ENCODE results near the gene GLIPR1. TPM values are rescaled to one million over a fixed set of nuclear protein-coding genes. Genes with fewer than 3 reads are reported as not detected.
"Not testable (repeated sequence)": the region's sequence is repeated elsewhere in the genome, so short reads cannot be mapped to it uniquely, and the experiment has no call there.

GLIPR1 gene
- total RNA-seq, 4 donors from 2014 or later: 20.3 to 32.6 (median 29.1) TPM

DNA sequence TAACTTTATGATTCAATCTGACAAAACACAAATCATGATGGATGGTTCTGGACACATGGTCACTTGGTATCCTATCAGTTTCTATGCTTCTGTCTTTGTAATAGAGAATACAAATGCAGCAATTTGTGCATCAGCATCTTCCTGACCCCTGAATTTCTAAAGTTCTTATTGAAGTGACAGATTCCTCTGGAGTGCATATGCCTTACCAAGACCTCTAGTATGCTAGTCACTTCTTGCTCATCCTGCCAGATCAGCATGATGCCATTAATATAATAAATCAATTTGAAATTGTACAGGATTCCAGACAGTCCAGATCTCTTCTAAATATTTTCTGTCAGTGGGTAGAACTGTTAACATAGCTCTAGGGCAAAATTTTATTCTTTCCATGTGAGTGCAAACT is 40.6 kb upstream of the GLIPR1 start:
- TF ChIP-seq POLR2AphosphoS5 (IDR thresholded peaks at IDR 0.05): no peak
- no peak for TF ChIP-seq EP300 (IDR thresholded peaks at IDR 0.05)
- TF ChIP-seq POLR2A (IDR thresholded peaks at IDR 0.05): no peak
- TF ChIP-seq CTCF (IDR thresholded peaks at IDR 0.05): no peak
- Histone ChIP-seq H3K27me3 (peaks cover 6% of the 10 kb centered on the region), H3K4me3 (no peak overlapping the region), H3K9me3 (peaks cover 0 to 26% (median 0%) of the 10 kb centered on the region in 3 donors), H3K27ac (no peak overlapping the region), H3K36me3 (no peaks in the 10 kb centered on the region), H3K4me1 (no peaks in the 10 kb centered on the region)
- no peak for ATAC-seq

- not testable (repeated sequence) for H3K4me1 ChIP-seq, H3K36me3 ChIP-seq, H3K4me3 ChIP-seq, H3K27me3 ChIP-seq, ATAC-seq, H3K27ac ChIP-seq
- 77 to 80% methylated on average over 1 to 3 of the region's 4 CpGs for WGBS, 2 donors (ENCODE audit: low coverage in 1 of 2)
- peaks cover 0 to 18% (median 0%) of the 10 kb centered on the region in 3 donors for H3K9me3 ChIP-seq
Measured at GRCh38 chr12:75441687-75442449, 38.7 kb upstream of the GLIPR1 start.

- H3K4me3 ChIP-seq, H3K27me3 ChIP-seq, H3K4me1 ChIP-seq, ATAC-seq, H3K36me3 ChIP-seq, H3K27ac ChIP-seq: not testable (repeated sequence)
- peaks cover 0 to 12% (median 0%) of the 10 kb centered on the region in 3 donors for H3K9me3 ChIP-seq
- 51 to 54% methylated on average over 2 to 3 of the region's 3 CpGs for whole genome bisulfite sequencing, 2 donors (ENCODE audit: low coverage in 1 of 2)
Measured at GRCh38 chr12:75442454-75442853, 38.1 kb upstream of the GLIPR1 start.

DNA sequence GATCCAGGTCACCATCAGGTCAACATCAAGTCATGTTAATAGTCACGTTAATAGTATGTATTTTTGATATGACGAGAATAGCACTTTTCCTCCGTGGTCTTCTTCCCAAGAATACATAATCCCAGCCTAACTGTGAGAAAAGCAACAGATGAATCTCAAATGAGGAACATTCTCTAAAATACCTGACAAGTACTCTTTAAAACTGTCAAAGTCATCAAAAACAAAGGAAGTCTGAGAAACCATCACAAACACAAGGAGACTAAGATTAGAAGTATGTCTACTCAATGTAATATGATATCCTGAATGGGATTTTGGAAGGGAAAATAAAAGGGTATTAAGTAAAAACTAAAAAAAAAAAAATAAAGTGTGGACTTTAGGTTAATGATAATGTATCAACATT is 36.8 kb upstream of the GLIPR1 start:
- ATAC-seq: no peak
- no peaks in the 10 kb centered on the region for H3K4me1 ChIP-seq
- no peak overlapping the region for H3K4me3 ChIP-seq
- WGBS, 2 donors (ENCODE audit: low coverage in 1 of 2): 51 to 53% methylated on average over 2 to 3 of the region's 3 CpGs
- H3K9me3 ChIP-seq: peaks cover 0 to 7% (median 0%) of the 10 kb centered on the region in 3 donors
- H3K36me3 ChIP-seq: no peaks in the 10 kb centered on the region
- H3K27me3 ChIP-seq: peaks cover 6% of the 10 kb centered on the region
- TF ChIP-seq CTCF (IDR thresholded peaks at IDR 0.05) (no peak), POLR2AphosphoS5 (IDR thresholded peaks at IDR 0.05) (no peak), POLR2A (IDR thresholded peaks at IDR 0.05) (no peak), EP300 (IDR thresholded peaks at IDR 0.05) (no peak)
- H3K27ac ChIP-seq: no peak overlapping the region

- WGBS, 2 donors (ENCODE audit: low coverage in 1 of 2): 84 to 88% methylated on average over 6 of the region's 6 CpGs
- peaks cover 6% of the 10 kb centered on the region for H3K27me3 ChIP-seq
- no peaks in the 10 kb centered on the region for H3K36me3 ChIP-seq
- H3K4me1 ChIP-seq: no peaks in the 10 kb centered on the region
- H3K9me3 ChIP-seq: peaks cover 0 to 7% (median 0%) of the 10 kb centered on the region in 3 donors
- no peak overlapping the region for H3K4me3 ChIP-seq
- TF ChIP-seq CTCF (IDR thresholded peaks at IDR 0.05) (no peak), POLR2A (IDR thresholded peaks at IDR 0.05) (no peak), EP300 (IDR thresholded peaks at IDR 0.05) (no peak), POLR2AphosphoS5 (IDR thresholded peaks at IDR 0.05) (no peak)
- H3K27ac ChIP-seq: no peak overlapping the region
- ATAC-seq: no peak
Measured at GRCh38 chr12:75444429-75445136, 36.0 kb upstream of the GLIPR1 start.

GRCh38 chr12:75445137-75445507 is 35.4 kb upstream of the GLIPR1 start:
- H3K4me3 ChIP-seq, H3K27ac ChIP-seq, H3K4me1 ChIP-seq, H3K27me3 ChIP-seq, H3K9me3 ChIP-seq, H3K36me3 ChIP-seq, ATAC-seq: not testable (repeated sequence)
- 71 to 84% methylated on average over 6 to 7 of the region's 7 CpGs for WGBS, 2 donors (ENCODE audit: low coverage in 1 of 2)
